Lower lobe of right lung (tissue), 2 donors: ENCODE results near the gene ZFHX3. TPM values are rescaled to one million over a fixed set of nuclear protein-coding genes. Genes with fewer than 3 reads are reported as not detected.
A peak's percentile ranks its signal among the peaks of the same experiment; 100 is the strongest.

ENCODE experiments used
- ATAC-seq, 2 donors: fragments of 200-7000 bp; cut with Tn5 transposase; one replicate each; pipeline ENCODE4 v1.9.1; 2020 to 2022; ENCODE audit warnings: mild to moderate bottlenecking in 2 of 2, moderate library complexity in 2 of 2
- DNase-seq: peaks from one replicate; pipeline ENCODE4 v3.0.0-alpha.2; 2020
- H3K27ac ChIP-seq: fragments of 200-600 bp; one replicate; pipeline ENCODE4 v1.8.0; 2022
- H3K27me3 ChIP-seq: fragments of 200-600 bp; one replicate; pipeline ENCODE4 v1.8.0; 2022; ENCODE audit warnings: low read depth
- H3K36me3 ChIP-seq: fragments of 200-600 bp; one replicate; pipeline ENCODE4 v1.8.0; 2022; ENCODE audit warnings: mild to moderate bottlenecking
- H3K4me1 ChIP-seq: fragments of 200-600 bp; one replicate; pipeline ENCODE4 v1.8.0; 2022
- H3K4me3 ChIP-seq: fragments of 200-600 bp; one replicate; pipeline ENCODE4 v1.8.0; 2022; ENCODE audit warnings: mild to moderate bottlenecking
- H3K9me3 ChIP-seq: fragments of 200-600 bp; one replicate; pipeline ENCODE4 v1.8.0; 2022
- CTCF ChIP-seq: fragments of 200-600 bp; IDR thresholded peaks from one replicate; pipeline ENCODE4 v1.8.0; 2022; ENCODE audit warnings: antibody characterized with exemption, mild to moderate bottlenecking
- intact Hi-C: fragments of 100-400 bp; cut with DNase I; formaldehyde crosslinking; loops from one replicate; pipeline ENCODE4 v1.11.0; 2022
- total RNA-seq: library from RNA; stranded (reverse); fragmentation: NEBNext Ultra II Directional; extraction: Animal tissue kit (Norgen Biotek cat#: 25700); gene quantifications from one replicate; pipeline ENCODE4 v1.2.1, GENCODE V29; 2021
- donor health status: DM: no; HTN: yes; CAD: no; lungs with severe emphysema.

The ZFHX3 gene
- total RNA-seq, 1 donor from 2014 or later, result 29.3 TPM

DNA sequence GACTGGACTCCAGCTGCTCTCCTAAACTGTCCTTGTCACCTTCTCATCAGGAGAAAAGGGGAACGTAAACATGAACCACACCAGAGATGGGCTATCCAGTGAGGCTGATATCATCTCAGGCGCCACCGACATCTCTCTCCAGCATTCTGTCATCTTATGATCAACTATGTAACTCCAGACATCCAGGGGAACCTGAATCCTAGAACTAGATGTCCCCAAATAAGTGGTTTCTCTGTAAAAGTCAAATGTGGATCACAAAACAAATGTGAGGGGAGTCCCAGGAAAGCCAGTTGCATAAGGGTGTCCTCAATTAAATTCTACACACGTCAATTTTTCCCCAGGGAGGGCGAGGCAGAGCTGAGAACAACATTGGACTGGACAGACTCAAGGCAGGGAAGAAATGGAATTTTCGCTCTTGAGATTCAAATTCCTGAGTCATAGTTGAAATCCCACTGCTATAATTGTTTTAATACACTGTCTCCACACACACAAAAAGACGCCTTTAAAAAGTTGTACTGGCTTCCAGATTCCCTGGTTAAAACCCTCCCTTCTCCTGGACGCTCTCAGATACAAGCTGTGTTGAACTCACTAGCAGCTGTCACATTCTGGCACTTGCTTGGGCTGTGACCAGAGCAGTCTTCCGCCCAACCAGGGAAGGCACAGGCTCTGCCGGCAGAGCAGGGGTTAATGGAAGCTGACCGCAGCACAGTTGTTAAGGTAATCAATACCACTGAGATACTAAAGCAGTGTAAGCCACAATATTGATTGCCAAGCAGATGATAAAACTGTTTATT is 62.6 kb downstream of the ZFHX3 start:
- ATAC-seq, result peak; percentile 41 to 53
- peaks cover 53% of the 10 kb centered on the region for H3K4me1 ChIP-seq

GRCh38 chr16:72983728-72984350 is 64.1 kb downstream of the ZFHX3 start:
- ATAC-seq (peak in 1 of 2 donors; percentile 47), DNase-seq (no peak)
- Histone ChIP-seq H3K27me3 (no peaks in the 10 kb centered on the region), H3K4me3 (no peak overlapping the region), H3K27ac (peak overlapping the region; percentile 3), H3K4me1 (peaks cover 40% of the 10 kb centered on the region), H3K9me3 (no peaks in the 10 kb centered on the region), H3K36me3 (no peaks in the 10 kb centered on the region)
- intact Hi-C loops, result no loop called here
- TF ChIP-seq CTCF, result no peak

More for the DNA sequence above, 62.6 kb downstream of the ZFHX3 start:
- peak overlapping the region; percentile 75 for H3K27ac ChIP-seq
- intact Hi-C loops, result no loop called here
- TF ChIP-seq CTCF, result no peak
- no peaks in the 10 kb centered on the region for H3K27me3 ChIP-seq
- no peak for DNase-seq
- H3K36me3 ChIP-seq, result no peaks in the 10 kb centered on the region
- H3K9me3 ChIP-seq, result no peaks in the 10 kb centered on the region
- no peak overlapping the region for H3K4me3 ChIP-seq

GRCh38 chr16:72983241-72983640 is 64.7 kb downstream of the ZFHX3 start:
- no peaks in the 10 kb centered on the region for H3K27me3 ChIP-seq
- intact Hi-C loops, result no loop called here
- TF ChIP-seq CTCF, result no peak
- no peak overlapping the region for H3K27ac ChIP-seq
- ATAC-seq (no peak), DNase-seq (no peak)
- no peaks in the 10 kb centered on the region for H3K9me3 ChIP-seq
- H3K36me3 ChIP-seq, result no peaks in the 10 kb centered on the region
- H3K4me3 ChIP-seq, result no peak overlapping the region
- H3K4me1 ChIP-seq, result peaks cover 44% of the 10 kb centered on the region

GRCh38 chr16:72979974-72980373 is 68.0 kb downstream of the ZFHX3 start:
- DNase-seq, result peak; percentile 9
- intact Hi-C loops, result no loop called here
- H3K27ac ChIP-seq, result no peak overlapping the region
- H3K9me3 ChIP-seq, result no peaks in the 10 kb centered on the region
- TF ChIP-seq CTCF, result no peak
- peaks cover 45% of the 10 kb centered on the region for H3K4me1 ChIP-seq
- no peak overlapping the region for H3K4me3 ChIP-seq
- no peak for ATAC-seq
- H3K36me3 ChIP-seq, result no peaks in the 10 kb centered on the region
- H3K27me3 ChIP-seq, result no peaks in the 10 kb centered on the region

DNA sequence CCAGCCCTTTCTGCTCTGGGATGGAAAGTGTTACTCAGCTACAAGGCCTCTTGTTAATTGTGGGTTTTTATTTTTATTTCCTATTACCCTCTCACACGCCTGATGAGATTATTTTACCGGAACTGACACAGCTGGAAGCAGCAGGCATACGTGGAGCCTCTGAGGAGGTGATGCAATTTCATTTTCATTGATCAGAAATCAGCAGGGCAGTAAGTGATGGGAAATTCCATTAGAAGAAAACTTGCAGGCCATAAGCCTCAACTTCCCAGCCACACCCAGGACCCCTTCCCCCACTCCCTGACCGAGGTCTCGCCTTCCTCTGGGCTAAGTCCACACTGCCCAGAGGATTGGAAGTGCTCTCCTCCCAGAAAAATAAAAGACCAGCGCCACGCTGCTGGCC is 69.7 kb downstream of the ZFHX3 start:
- intact Hi-C loops, result no loop called here
- Histone ChIP-seq H3K9me3 (no peaks in the 10 kb centered on the region), H3K36me3 (no peaks in the 10 kb centered on the region), H3K4me1 (peaks cover 35% of the 10 kb centered on the region), H3K27me3 (no peaks in the 10 kb centered on the region), H3K27ac (no peak overlapping the region), H3K4me3 (no peak overlapping the region)
- DNase-seq (peak; percentile 10), ATAC-seq (no peak)
- no peak for TF ChIP-seq CTCF
